ENCODE data around the gene GJD4.

- TF ChIP-seq POLR2A (IDR thresholded peaks at IDR 0.05): no peak
- no peak for TF ChIP-seq CTCF (IDR thresholded peaks at IDR 0.05)
Observed at GRCh38 chr10:35614312-35614711, 9.2 kb downstream of the GJD4 start.

Data from lower leg skin (tissue), 3 donors.